Measurements from ENCODE around the gene RAB14.

Gene RAB14

GRCh38 chr9:121201738-121202533, at the start of gene RAB14:
RAB14 (minus strand) TSS chr9:121201869; CDS start chr9:121193412, 8,457 bp downstream.
- peak; percentile 100 for DNase-seq

GRCh38 chr9:121249563-121249962, 47.9 kb upstream of the RAB14 start:
- DNase-seq, result peak; percentile 92

GRCh38 chr9:121246821-121247561, 45.3 kb upstream of the RAB14 start:
- peak; percentile 83 for DNase-seq

- no peak for DNase-seq
Observed at GRCh38 chr9:121242959-121243346, 41.3 kb upstream of the RAB14 start.

GRCh38 chr9:121242219-121242958, 40.7 kb upstream of the RAB14 start:
- no peak for DNase-seq

GRCh38 chr9:121240472-121241135, 38.9 kb upstream of the RAB14 start:
- no peak for DNase-seq

GRCh38 chr9:121239851-121240250, 38.2 kb upstream of the RAB14 start:
- DNase-seq, result no peak

GRCh38 chr9:121239071-121239470, 37.4 kb upstream of the RAB14 start:
- no peak for DNase-seq

- DNase-seq, result no peak
Observed at GRCh38 chr9:121237916-121238315, 36.2 kb upstream of the RAB14 start.

- no peak for DNase-seq
Observed at GRCh38 chr9:121235512-121235911, 33.8 kb upstream of the RAB14 start.

GRCh38 chr9:121234832-121235161, 33.1 kb upstream of the RAB14 start:
- DNase-seq, result no peak

GRCh38 chr9:121233906-121234831, 32.5 kb upstream of the RAB14 start:
- DNase-seq, result peak; percentile 52

- no peak for DNase-seq
Observed at GRCh38 chr9:121232251-121232650, 30.6 kb upstream of the RAB14 start.

GRCh38 chr9:121230256-121230655, 28.6 kb upstream of the RAB14 start:
- no peak for DNase-seq

- no peak for DNase-seq
Observed at GRCh38 chr9:121227862-121228261, 26.2 kb upstream of the RAB14 start.

GRCh38 chr9:121226175-121226574, 24.5 kb upstream of the RAB14 start:
- no peak for DNase-seq

GRCh38 chr9:121225240-121225639, 23.6 kb upstream of the RAB14 start:
- no peak for DNase-seq

- peak; percentile 62 for DNase-seq
Observed at GRCh38 chr9:121222524-121223171, 21.0 kb upstream of the RAB14 start.

- no peak for DNase-seq
Observed at GRCh38 chr9:121221664-121222055, 20.0 kb upstream of the RAB14 start.

- peak; percentile 79 for DNase-seq
Observed at GRCh38 chr9:121220996-121221663, 19.5 kb upstream of the RAB14 start.

- no peak for DNase-seq
Observed at GRCh38 chr9:121219530-121219929, 17.9 kb upstream of the RAB14 start.
